Eye (tissue), 1 donor: ENCODE results near the gene KMT2D.

Experiments used
- DNase-seq: peaks from one replicate; pipeline ENCODE4 v3.0.0-alpha.2; 2015

The KMT2D gene

GRCh38 chr12:49060237-49061156 is at the start of gene KMT2D:
KMT2D (minus strand) TSS chr12:49060794; CDS start chr12:49055324, 5,470 bp downstream.
- DNase-seq, result peak; percentile 98

- DNase-seq, result peak; percentile 83
Observed at GRCh38 chr12:49109641-49110463, 49.3 kb upstream of the KMT2D start.

GRCh38 chr12:49108958-49109404 is 48.4 kb upstream of the KMT2D start:
- DNase-seq, result no peak

- DNase-seq, result no peak
Observed at GRCh38 chr12:49105504-49106084, 45.0 kb upstream of the KMT2D start.

GRCh38 chr12:49104822-49105221 is 44.2 kb upstream of the KMT2D start:
- DNase-seq, result no peak

GRCh38 chr12:49100380-49100779 is 39.8 kb upstream of the KMT2D start:
- no peak for DNase-seq

- no peak for DNase-seq
Observed at GRCh38 chr12:49098703-49099102, 38.1 kb upstream of the KMT2D start.

GRCh38 chr12:49098035-49098451 is 37.4 kb upstream of the KMT2D start:
- DNase-seq, result peak; percentile 80

- DNase-seq, result no peak
Observed at GRCh38 chr12:49097381-49097780, 36.8 kb upstream of the KMT2D start.

- DNase-seq, result peak; percentile 6
Observed at GRCh38 chr12:49094975-49095365, 34.4 kb upstream of the KMT2D start.

GRCh38 chr12:49094160-49094974 is 33.8 kb upstream of the KMT2D start, which contains the start of gene DHH:
DHH (minus strand) TSS chr12:49094801; CDS start chr12:49094512, 289 bp downstream.
- peak; percentile 48 for DNase-seq

GRCh38 chr12:49093792-49094159 is 33.2 kb upstream of the KMT2D start:
- peak; percentile 52 for DNase-seq

GRCh38 chr12:49092816-49093406 is 32.3 kb upstream of the KMT2D start:
- no peak for DNase-seq

- DNase-seq, result peak; percentile 77
Observed at GRCh38 chr12:49092086-49092815, 31.7 kb upstream of the KMT2D start.

- no peak for DNase-seq
Observed at GRCh38 chr12:49091836-49092085, 31.2 kb upstream of the KMT2D start.

GRCh38 chr12:49091056-49091835 is 30.7 kb upstream of the KMT2D start:
- DNase-seq, result peak; percentile 47

GRCh38 chr12:49089821-49090773 is 29.5 kb upstream of the KMT2D start:
- DNase-seq, result peak; percentile 69

- DNase-seq, result no peak
Observed at GRCh38 chr12:49088932-49089330, 28.3 kb upstream of the KMT2D start.
